ENCODE results near the gene BRMS1L.
"Not testable (repeated sequence)": the region's sequence is repeated elsewhere in the genome, so short reads cannot be mapped to it uniquely, and the experiment has no call there.

The BRMS1L gene

DNA sequence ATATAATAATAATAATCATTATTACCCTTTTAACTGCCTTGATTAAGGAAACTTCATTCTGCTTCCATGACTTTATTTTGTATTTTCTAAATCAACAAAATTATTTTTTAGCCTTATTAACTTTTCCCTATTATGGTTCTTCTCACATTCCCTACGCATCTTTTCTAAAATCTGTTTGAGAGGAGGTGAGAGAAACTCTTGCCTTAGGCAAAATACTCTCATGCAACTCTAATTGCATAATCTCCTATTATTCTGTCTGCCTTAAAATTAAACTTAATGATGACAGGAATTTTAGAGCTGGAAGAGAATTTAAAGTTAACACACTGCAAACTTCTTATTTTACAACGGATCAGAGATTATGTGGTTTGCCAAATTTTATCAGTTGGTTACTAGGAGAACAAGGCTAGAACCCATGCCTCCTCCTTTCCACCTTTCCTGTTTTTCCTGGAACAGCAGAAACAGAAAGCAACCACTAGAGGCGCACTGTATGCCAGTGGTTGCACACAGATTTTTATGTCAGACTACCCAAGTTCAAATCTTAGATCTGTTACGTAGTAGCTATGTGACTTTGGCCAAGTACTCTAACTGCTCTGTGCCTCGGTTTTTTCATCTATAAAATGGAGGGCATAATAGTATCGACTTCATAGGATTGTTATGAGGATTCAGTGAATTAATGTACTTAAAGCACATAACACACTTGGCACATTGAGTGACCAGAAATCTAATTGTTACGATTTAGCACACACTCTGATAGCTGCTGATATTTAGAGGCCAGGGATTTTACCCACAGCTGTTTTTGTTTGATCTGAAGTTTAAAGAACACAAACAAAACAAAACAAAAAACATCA lies 4.3 kb upstream of the BRMS1L start:
- DNase-seq, result peak; percentile 7 to 40

- DNase-seq, result no peak
Measured at GRCh38 chr14:35822501-35822900, 3.6 kb upstream of the BRMS1L start.

- not testable (repeated sequence) for DNase-seq
Measured at GRCh38 chr14:35824446-35825165, 1.5 kb upstream of the BRMS1L start.

DNA sequence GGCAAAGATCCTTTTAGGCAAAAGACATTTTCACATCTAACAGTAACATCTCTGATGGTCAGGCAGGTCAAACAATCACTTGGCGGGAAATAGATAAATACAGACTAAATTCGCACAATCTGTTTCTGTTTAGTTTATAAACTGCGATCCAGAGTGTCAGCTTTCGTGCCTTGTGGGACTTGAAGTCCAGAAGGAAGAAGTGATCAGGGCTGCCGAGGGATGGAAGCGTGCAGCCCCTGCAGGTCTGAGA lies 245 bp upstream of the BRMS1L start:
- DNase-seq, result no peak

DNA sequence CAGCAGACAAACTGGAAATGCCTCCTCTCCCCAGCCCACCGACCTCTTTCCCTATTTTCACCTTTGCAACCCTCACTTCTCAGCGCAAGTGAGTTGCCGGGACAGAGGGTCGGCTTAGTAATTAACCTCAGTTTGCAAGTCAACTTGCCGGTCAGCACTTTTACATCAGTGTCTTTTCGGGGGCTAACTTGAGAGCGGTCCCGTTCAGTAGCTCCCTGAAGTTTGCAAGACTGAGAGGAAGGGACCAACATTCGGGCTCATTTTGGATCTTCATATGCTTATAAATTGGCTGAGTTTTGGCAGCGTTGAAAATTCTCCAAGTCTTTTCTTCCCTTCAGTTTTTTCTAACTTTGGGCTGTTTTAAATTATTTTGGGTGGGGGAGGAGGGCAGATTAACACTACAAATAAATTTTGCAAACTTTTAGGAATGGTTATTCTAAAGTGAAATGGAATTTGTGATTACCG lies 846 bp downstream of the BRMS1L start:
- no peak for DNase-seq

- no peak for DNase-seq
Measured at GRCh38 chr14:35827678-35828472, 1.7 kb downstream of the BRMS1L start.

DNA sequence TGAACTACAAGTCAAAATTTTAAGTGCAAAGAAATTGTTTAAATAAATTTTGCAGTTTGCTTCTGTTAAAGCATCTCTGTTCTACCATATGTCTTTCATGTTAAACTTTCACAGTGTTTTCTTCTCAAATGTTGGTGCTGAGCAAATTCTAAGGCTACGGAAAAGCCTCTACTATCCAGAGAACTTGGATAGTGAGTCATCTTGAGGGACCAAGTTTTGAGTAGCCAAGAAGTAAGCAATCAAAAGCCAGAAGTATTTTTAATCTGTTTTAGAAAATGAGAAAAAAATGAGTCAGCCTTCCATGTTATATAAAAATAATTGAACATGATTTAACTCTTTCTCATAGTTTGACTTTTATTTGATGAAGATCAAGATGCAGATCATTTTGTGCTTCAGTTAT lies 3.3 kb downstream of the BRMS1L start:
- DNase-seq, result no peak

GRCh38 chr14:35835208-35835982 lies 9.3 kb downstream of the BRMS1L start:
- DNase-seq, result no peak

DNA sequence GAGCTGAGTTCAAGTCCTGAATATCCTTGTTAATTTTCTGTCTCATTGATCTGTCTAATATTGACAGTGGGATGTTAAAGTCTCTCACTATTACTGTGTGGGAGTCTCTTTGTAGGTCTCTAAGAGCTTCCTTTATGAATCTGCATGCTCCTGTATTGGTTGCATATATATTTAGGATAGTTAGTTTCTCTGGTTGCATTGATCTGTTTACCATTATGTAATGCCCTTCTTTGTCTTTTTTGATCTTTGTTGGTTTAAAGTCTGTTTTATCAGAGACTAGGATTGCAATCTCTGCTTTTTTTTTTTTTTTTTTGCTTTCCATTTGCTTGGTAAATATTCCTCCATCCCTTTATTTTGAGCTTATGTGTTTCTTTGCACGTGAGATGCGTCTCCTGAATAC lies 15.6 kb downstream of the BRMS1L start:
- DNase-seq, result not testable (repeated sequence)

DNA sequence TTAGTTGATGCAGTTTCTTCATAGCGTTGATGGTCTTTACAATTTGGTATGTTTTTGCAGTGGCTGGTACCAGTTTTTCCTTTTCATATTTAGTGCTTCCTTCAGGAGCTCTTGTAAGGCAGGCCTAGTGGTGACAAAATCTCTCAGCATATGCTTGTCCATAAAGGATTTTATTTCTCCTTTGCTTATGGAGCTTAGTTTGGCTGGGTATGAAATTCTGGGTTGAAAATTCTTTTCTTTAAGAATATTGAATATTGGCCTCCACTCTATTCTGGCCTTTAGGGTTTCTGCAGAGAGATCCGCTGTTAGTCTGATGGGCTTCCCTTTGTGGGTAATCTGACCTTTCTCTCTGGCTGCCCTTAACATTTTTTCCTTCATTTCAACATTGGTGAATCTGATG lies 16.1 kb downstream of the BRMS1L start:
- DNase-seq, result not testable (repeated sequence)

DNA sequence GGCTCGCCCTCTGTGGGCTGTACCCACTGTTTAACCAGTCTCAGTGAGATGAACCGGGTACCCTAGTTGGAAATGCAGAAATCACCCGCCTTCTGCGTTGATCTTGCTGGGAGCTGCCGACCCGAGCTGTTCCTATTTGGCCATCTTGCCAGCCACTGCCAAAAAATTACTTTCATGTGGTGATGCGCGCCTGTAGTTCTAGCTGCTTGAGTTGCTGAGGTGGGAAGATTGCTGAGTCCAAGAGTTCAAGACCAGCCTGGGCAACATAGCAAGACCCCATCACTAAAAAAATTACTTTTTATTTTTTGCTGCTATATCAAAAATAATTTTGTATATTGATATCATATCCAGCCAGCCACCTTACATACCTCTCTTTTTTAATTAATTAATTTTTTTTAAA lies 18.4 kb downstream of the BRMS1L start:
- no peak for DNase-seq

GRCh38 chr14:35847636-35848035 lies 21.5 kb downstream of the BRMS1L start:
- DNase-seq, result no peak

GRCh38 chr14:35849122-35849521 lies 23.0 kb downstream of the BRMS1L start:
- no peak for DNase-seq

DNA sequence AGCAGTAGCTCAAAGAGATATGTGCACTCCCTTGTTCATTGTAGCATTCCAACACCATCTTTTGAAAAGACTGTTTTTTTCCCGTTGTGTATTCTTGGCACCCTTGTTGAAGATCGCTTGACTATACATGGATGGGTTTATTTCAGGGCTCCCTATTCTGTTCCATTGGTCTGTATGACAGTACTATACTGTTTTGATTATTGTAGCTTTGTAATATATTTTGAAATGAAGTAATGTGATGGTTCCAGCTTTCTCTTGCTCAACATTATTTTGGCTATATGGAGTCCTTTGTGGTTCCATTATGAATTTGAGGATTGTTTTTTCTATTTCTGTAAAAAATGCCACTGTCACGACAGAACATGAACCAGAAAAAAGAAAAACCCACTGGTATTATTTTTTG lies 25.7 kb downstream of the BRMS1L start:
- no peak for DNase-seq

DNA sequence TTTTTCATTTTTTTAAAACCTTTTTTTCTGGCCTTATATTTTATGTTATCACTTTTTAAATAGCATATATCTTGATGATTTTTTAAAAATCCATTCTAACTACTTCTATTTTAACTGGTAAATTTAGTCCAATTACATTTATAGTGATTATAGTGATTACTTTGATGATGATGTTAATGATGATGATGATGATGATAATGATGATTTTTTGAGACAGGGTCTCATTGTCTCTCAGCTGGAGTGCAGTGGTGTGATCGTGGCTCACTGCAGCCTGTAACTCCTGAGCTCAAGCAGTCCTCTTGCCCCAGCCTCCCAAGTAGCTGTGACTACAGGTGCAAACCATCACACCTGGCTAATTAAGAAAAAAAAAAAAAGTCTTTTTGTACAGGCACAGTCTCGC lies 27.1 kb downstream of the BRMS1L start:
- no peak for DNase-seq

- no peak for DNase-seq
Measured at GRCh38 chr14:35854696-35855270, 28.6 kb downstream of the BRMS1L start.

DNA sequence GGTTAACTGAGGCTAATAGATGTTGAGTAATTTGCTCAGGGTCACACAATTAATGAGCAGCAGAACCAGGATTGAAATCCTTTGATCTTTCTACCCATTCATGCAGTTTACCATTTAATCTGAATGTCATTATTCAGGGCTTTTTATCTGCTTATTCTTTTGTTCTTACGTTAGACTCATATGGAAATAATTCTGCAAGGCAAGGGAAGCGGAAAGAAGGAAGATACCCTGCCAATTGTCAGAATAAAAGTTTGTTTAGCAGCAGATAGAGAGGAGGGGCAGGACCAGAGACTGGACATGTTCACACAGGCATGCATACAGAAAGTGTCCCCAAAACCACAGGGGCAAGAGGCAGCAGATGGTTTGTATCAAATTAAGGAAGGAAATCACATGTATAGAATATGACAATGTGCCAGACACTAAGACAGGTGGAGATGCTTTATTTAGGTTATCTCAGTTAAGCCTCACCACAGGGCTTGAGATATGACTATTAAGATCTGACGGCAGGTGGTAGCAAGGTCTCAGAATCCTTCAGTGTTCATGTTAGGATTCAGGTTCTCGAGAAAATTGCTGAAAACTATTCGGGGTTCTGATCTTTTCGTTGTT lies 29.8 kb downstream of the BRMS1L start:
- DNase-seq, result no peak

GRCh38 chr14:35858521-35859209 lies 32.5 kb downstream of the BRMS1L start:
- no peak for DNase-seq

GRCh38 chr14:35861204-35861868 lies 35.2 kb downstream of the BRMS1L start:
- DNase-seq, result no peak

- DNase-seq, result no peak
Measured at GRCh38 chr14:35865611-35866324, 39.6 kb downstream of the BRMS1L start.
